Thyroid gland (tissue), 4 donors: ENCODE data around the gene PLCD1. TPM values are rescaled to one million over a fixed set of nuclear protein-coding genes. Genes with fewer than 3 reads are reported as not detected.
"Not testable (repeated sequence)": the region's sequence is repeated elsewhere in the genome, so short reads cannot be mapped to it uniquely, and the experiment has no call there.

Source experiments
- DNase-seq, 2 donors: peaks; one replicate each; pipeline ENCODE4 v3.0.0-alpha.2; 2019
- H3K27ac ChIP-seq, 3 donors: fragments of 200-600 bp; sonication (generic); 1 replicate in 2 of 3; 2 replicates in 1 of 3; pipeline ENCODE4 v1.5.1; 2016 to 2019; ENCODE audit warnings: mild to moderate bottlenecking in 1 of 3, moderate library complexity in 1 of 3
- H3K27me3 ChIP-seq: fragments of 200-600 bp; sonication (generic); one replicate; pipeline ENCODE4 v1.5.1; 2019
- H3K36me3 ChIP-seq, 2 donors: fragments of 200-600 bp; sonication (generic); one replicate each; pipeline ENCODE4 v1.5.1; 2016 to 2019
- H3K4me1 ChIP-seq, 2 donors: fragments of 200-600 bp; sonication (generic); one replicate each; pipeline ENCODE4 v1.5.1; 2017 to 2019
- H3K4me3 ChIP-seq, 3 donors: fragments of 200-600 bp; sonication (generic); replicated peaks in 1 of 3; 1 replicate in 2 of 3; 2 replicates in 1 of 3; pipeline ENCODE4 v1.5.1; 2016; ENCODE audit warnings: mild to moderate bottlenecking in 1 of 3
- H3K9me3 ChIP-seq: fragments of 200-600 bp; sonication (generic); one replicate; pipeline ENCODE4 v1.5.1; 2017
- CTCF ChIP-seq, 6 experiments: fragments of 200-600 bp in 3 of 6; fragments of 450-650 bp in 3 of 6; sonication (generic) in 3 of 6; IDR thresholded peaks; one replicate each; pipeline ENCODE4 v1.5.1; 2016 to 2019; ENCODE audit warnings: antibody characterized with exemption in 6 of 6, mild to moderate bottlenecking in 2 of 6, inconsistent platforms in 1 of 6, moderate library complexity in 1 of 6
- POLR2A ChIP-seq, 2 donors: fragments of 450-650 bp; IDR thresholded peaks; one replicate each; pipeline ENCODE4 v1.6.1; 2017; ENCODE audit warnings: antibody characterized with exemption in 2 of 2, mild to moderate bottlenecking in 2 of 2, moderate library complexity in 1 of 2
- WGBS, 2 donors: methylation state at CpG; one replicate each; pipeline ENCODE4 v1.1.5; 2017; 5-methylcytosine and 5-hydroxymethylcytosine counted together
- intact Hi-C: fragments of 100-400 bp; cut with DNase I; formaldehyde crosslinking; loops from one replicate; pipeline ENCODE4 v1.15.1; 2023
- total RNA-seq, 4 donors: library from RNA; depleted of rRNA; stranded (reverse); fragments of >200 nt; gene quantifications; one replicate each; pipeline ENCODE4 v1.2.3, GENCODE V29; 2016

Gene PLCD1
- total RNA-seq = 10 to 100 TPM; 13.8 to 19.9 (median 16.0) TPM

GRCh38 chr3:38029400-38030125 is at the start of gene PLCD1:
TSS of gene PLCD1 (minus strand) at chr3:38029642. CDS start at chr3:38029539, 103 bp downstream.
- WGBS, 2 donors = 2 to 3% methylated on average over 6 to 14 of the region's 75 CpGs
- no peaks in the 10 kb centered on the region for H3K27me3 ChIP-seq
- peak within 1 kb of the TSS; percentile 5 to 94 (median 81) for H3K27ac ChIP-seq
- TF ChIP-seq CTCF (IDR thresholded peaks at IDR 0.05) = no peak
- peak in 1 of 2 donors; percentile 61 for TF ChIP-seq POLR2A (IDR thresholded peaks at IDR 0.05)
- intact Hi-C loops = no loop called here
- H3K9me3 ChIP-seq = no peaks in the 10 kb centered on the region
- H3K36me3 ChIP-seq = no peaks in the 10 kb centered on the region
- DNase-seq = peak; percentile 79 to 80
- peak within 1 kb of the TSS in 2 of 3 donors; percentile 7 to 57 for H3K4me3 ChIP-seq
- peaks cover 34 to 36% of the 10 kb centered on the region in 2 donors for H3K4me1 ChIP-seq

- not testable (repeated sequence) for H3K4me1 ChIP-seq
Observed at GRCh38 chr3:38077073-38077472, 47.6 kb upstream of the PLCD1 start.

GRCh38 chr3:38070013-38070412 is 40.6 kb upstream of the PLCD1 start:
- H3K27me3 ChIP-seq = no peaks in the 10 kb centered on the region
- TF ChIP-seq POLR2A (IDR thresholded peaks at IDR 0.05) (no peak), CTCF (IDR thresholded peaks at IDR 0.05) (no peak)
- no peak for DNase-seq
- no peaks in the 10 kb centered on the region for H3K4me1 ChIP-seq
- H3K36me3 ChIP-seq = no peaks in the 10 kb centered on the region
- no peak overlapping the region for H3K4me3 ChIP-seq
- intact Hi-C loops = no loop called here
- no peak overlapping the region for H3K27ac ChIP-seq
- no peaks in the 10 kb centered on the region for H3K9me3 ChIP-seq
- WGBS, 2 donors = 73 to 95% methylated on average over 2 of the region's 2 CpGs

More at GRCh38 chr3:38077073-38077472, 47.6 kb upstream of the PLCD1 start:
- H3K9me3 ChIP-seq, intact Hi-C loops, H3K4me3 ChIP-seq, DNase-seq, H3K27ac ChIP-seq, H3K27me3 ChIP-seq, H3K36me3 ChIP-seq: not testable (repeated sequence)
- WGBS, 2 donors = 57 to 61% methylated on average over 3 of the region's 3 CpGs

- H3K4me3 ChIP-seq = no peak overlapping the region
- 91 to 94% methylated on average over 6 of the region's 6 CpGs for WGBS, 2 donors
- no peak for DNase-seq
- TF ChIP-seq CTCF (IDR thresholded peaks at IDR 0.05) (no peak), POLR2A (IDR thresholded peaks at IDR 0.05) (no peak)
- H3K36me3 ChIP-seq = no peaks in the 10 kb centered on the region
- intact Hi-C loops = no loop called here
- no peak overlapping the region for H3K27ac ChIP-seq
- H3K9me3 ChIP-seq = no peaks in the 10 kb centered on the region
- H3K4me1 ChIP-seq = peaks cover 0 to 2% of the 10 kb centered on the region in 2 donors
- H3K27me3 ChIP-seq = no peaks in the 10 kb centered on the region
Observed at GRCh38 chr3:38067508-38068233, 38.2 kb upstream of the PLCD1 start.

GRCh38 chr3:38064453-38064852 is 35.0 kb upstream of the PLCD1 start:
- H3K36me3 ChIP-seq, H3K27ac ChIP-seq, H3K4me1 ChIP-seq, H3K9me3 ChIP-seq, H3K4me3 ChIP-seq, intact Hi-C loops, H3K27me3 ChIP-seq, DNase-seq: not testable (repeated sequence)
- WGBS, 2 donors = 94 to 98% methylated on average over 11 to 19 of the region's 32 CpGs

GRCh38 chr3:38062809-38063208 is 33.4 kb upstream of the PLCD1 start:
- TF ChIP-seq CTCF (IDR thresholded peaks at IDR 0.05) = no peak
- no peak for TF ChIP-seq POLR2A (IDR thresholded peaks at IDR 0.05)
- intact Hi-C loops = no loop called here
- Histone ChIP-seq H3K27ac (no peak overlapping the region), H3K27me3 (no peaks in the 10 kb centered on the region), H3K9me3 (no peaks in the 10 kb centered on the region), H3K4me3 (no peak overlapping the region), H3K36me3 (no peaks in the 10 kb centered on the region), H3K4me1 (peaks cover 4 to 8% of the 10 kb centered on the region in 2 donors)
- WGBS, 2 donors = 70 to 90% methylated on average over 2 of the region's 2 CpGs
- no peak for DNase-seq
